HG03571 (cell line): ENCODE results near the gene MYO15B.
"Not testable (repeated sequence)": the region's sequence is repeated elsewhere in the genome, so short reads cannot be mapped to it uniquely, and the experiment has no call there.

Source experiments
- ATAC-seq: cut with Tn5 transposase; IDR thresholded peaks from one replicate; pipeline ENCODE4 v1.9.1; 2021; ENCODE audit not compliant: unreplicated experiment

Gene MYO15B

DNA sequence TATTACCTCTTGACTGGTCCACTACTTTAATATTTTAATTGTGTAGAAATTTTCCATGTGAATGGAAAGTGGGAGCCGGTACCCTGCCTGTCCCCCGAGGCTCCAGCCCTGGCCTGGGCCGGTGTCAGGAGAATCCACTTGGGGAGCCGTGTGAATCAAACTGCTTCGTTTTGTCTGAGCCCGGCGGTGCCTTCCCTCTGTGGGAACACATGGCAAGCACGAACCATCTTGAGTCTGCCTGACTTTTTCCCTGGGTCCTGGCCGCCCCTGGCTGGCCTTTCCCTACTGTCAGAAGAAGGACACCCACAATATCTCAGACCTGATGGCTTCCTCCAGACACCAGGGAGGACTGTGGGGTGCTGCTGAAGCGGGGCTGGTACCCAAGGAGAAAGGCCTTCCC, 12.4 kb upstream of the MYO15B start:
- no peak for ATAC-seq

DNA sequence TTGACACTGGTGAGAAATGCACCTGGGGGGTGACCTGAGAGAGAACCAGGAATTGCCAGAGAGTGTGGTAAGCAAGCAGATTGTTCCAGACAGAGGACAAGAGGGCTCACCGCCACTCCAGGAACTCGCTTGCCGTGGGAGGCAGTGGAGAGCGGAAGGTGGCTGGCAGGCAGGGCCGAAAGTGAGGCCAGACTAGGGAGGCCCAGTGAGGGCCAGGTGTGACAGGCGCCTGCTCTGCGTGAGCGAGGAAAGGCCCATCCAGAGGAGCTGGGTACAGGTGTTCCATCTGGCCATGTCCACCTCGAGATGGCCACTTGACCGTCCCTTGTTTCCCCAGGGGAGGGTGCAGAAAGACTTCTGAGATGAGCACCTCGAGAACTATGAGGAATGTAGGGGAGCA, 11.9 kb upstream of the MYO15B start:
- no peak for ATAC-seq

DNA sequence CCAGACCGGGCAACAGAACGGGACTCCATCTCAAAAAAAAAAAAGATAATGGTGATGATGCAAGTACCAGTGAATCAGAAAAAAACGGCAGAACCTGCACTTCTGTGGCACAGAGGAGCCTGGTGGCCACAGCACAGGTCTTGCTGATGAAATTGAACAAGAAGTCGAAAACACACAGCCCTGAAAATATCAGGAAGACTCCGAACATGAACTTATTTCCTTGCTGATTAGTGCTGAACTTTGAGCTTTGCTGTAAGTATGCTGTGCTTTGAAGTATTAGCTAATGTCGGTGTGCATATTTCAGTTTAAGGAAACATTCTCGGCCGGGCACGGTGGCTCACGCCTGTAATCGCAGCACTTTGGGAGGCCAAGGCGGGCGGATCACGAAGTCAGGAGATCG, 10.9 kb upstream of the MYO15B start:
- no peak for ATAC-seq

DNA sequence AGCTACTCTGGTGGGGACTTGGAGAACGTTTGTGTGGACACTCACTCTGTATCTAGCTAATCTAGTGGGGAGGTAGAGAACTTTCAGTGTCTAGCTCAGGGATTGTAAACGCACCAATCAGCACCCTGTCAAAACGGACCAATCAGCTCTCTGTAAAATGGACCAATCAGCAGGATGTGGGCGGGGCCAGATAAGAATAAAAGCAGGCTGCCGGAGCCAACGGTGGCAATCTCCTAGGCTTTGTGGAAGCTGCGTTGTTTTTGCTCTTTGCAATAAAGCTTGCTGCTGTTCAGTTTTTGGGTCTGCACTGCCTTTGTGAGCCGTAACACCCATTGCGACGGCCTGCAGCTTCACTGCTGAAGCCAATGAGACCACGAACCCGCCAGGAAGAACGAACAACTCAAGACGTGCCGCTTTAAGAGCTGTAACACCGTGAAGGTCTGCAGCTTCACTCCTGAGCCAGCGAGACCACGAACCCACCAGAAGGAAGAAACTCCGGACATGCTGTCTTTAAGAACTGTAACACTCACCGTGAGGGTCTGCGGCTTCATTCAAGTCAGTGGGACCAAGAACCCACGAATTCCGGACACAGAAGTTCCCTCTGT, 6.4 kb upstream of the MYO15B start:
- ATAC-seq: not testable (repeated sequence)

DNA sequence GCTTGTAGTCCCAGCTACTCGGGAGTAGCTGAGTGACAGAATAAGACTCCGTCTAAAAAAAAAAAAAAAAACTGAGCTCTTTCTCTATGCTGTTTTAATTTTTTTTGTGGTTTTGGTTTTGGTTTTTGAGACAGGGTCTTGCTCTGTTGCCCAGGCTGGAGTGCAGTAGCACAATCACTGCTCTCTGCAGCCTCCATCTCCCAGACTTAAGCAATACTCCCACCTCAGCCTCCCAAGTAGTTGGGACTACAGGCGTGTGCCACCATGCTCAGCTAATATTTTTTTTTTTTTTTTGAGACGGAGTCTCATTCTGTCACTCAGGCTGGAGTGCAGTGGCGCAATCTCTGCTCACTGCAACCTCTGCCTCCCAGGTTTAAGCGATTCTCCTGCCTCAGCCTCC, 4.4 kb upstream of the MYO15B start:
- not testable (repeated sequence) for ATAC-seq

DNA sequence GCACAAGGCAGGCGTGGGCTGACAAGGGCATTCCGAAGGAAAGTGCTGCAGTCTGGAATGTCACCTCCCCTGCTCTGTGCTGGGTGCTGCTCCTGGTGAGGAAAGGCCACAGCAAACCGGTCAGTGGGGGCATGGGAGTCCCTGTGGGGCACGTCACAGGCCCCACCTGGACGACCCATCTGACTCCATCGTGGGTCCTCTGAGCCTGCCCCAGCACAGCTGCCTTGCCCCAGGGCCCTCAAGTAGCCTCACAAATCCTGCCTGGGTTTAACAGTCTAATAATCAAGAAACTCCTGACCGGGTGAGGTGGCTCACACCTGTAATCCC, 2.8 kb upstream of the MYO15B start:
- ATAC-seq: no peak

DNA sequence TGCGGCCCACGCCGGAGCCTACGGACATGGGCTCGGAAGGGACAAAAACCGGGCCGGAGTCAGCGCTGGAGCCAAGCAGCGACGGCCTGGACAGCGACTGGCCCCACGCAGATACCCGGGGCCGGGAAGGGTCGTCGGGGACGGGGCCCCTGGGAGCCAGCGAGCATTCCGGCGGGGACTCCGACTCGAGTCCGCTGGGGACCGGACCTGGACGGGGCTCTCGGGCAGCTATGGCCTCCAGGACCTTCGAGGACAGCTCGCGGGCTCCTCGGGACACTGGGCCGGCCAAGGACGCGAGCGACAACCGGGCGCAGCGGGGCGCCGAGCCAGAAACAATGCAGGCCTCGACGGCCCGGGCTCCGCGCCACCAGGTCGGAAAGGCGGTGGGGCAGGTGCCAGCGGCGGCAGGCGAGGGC, 1.0 kb downstream of the MYO15B start:
- ATAC-seq: peak; percentile 27

DNA sequence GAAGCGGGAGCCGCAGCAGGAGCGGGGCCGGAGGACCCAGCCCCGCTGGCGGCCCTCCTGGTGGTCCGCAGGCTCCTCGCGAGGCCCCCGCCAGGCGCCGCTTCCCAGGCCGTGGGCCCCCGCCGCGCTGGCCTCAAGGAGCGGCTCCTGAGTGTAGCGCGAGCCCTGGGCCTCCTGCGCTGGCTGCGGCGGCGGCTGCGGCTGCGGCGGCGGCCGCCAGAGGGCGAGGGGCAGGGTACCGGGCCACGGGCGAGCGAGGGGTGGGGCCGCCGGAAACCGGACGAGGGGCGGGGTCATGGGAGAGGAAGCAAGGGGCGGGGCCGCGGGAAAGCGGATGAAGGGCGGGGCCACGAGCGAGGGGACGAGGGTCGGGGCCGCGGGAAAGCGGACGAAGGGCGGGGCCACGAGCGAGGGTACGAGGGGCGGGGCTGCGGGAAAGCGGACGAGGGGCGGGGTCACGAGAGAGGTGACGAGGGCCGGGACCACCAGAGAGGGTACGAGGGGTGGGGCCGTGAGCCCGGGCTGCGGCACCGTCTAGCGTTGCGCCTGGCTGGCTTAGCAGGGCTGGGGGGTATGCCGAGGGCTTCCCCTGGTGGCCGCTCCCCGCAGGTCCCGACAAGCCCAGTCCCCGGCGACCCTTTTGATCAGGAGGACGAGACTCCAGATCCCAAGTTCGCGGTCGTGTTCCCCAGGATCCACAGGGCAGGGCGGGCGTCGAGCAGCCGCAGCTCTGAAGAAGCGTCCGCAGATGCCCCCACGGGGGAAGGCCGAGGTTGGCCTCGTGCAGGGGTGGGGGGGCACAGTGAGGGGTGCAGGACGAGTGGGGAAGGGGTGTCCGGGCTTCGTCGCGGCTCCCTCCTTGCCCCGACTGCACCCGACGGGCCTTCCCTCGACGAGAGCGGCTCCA, 1.7 kb downstream of the MYO15B start:
- ATAC-seq: peak; percentile 55

DNA sequence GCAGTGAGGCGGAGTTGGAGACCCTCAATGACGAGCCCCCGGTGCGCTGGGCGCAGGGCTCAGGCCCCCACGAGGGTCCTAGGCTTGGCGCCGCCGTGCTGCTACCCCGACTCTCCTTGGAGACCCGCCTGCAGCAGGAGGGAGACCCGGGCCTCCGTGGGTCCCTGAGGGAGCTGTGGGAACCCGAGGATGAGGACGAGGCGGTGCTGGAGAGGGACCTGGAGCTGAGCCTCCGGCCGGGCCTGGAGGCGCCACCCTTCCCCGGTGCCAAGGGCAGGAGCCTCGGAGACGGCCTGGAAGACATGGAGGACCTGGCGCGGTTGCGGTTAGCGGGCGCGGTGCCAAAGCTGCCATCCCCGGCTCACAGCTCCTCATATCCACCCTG, 2.3 kb downstream of the MYO15B start:
- ATAC-seq: no peak

DNA sequence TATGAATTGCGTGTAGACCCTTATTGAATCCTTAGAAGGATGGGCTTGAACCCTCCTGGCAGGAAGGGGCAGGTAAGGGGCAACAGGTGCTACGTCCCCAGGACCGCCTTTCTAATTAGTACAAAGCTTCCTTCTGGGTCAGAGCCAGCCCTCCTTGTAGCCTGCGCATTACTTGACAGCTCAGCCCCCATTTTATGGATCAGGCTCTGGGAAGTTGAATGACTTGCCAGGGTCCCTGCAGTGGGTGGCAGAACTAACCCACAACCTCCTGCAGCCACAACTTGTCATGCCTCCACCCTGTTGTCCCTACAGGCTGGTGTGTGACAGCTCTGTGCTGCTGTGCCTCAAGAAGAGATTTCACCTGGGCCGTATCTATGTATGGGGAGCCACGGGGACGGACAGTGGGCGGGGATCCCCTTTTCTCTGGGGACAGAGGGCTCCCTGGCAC, 2.7 kb downstream of the MYO15B start:
- no peak for ATAC-seq

DNA sequence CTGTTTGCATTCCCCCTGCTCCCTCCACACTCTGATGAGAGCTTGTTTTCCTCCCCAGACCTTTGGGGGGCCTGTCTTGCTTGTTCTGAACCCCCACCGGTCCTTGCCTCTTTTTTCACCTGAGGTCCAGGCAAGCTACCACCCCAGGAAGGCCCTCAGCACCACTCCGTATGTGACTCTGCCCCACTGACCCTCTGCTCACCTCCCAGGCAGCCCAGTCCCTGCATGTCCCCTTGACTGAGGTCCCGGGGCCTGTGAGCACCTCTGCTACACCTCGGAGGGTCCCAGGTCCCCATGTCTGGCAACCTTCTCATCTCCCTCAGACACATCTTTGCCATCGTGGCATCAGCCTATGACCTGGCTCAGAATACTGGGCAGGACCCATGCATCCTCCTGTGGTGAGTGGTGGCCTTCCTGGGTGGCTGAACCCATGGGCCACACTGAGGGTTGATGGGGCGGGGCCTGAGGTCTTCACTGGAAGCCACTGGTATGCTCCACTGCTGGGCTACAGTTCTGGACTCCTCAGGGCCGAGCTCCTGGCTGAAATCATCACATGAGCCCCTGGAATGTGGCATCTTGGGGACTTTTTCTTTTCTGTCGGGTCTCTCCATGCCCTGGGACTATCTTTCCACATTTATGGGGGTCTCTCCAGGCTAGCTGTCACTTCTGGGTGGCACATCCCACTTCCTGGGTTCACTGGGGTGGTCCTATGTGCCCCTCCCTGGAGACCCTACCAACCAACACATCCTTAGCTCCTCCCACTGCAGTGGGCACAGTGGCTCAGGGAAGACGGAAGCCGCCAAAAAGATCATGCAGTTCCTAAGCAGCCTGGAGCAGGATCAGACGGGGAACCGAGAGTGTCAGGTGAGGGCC, 3.5 kb downstream of the MYO15B start:
- no peak for ATAC-seq

DNA sequence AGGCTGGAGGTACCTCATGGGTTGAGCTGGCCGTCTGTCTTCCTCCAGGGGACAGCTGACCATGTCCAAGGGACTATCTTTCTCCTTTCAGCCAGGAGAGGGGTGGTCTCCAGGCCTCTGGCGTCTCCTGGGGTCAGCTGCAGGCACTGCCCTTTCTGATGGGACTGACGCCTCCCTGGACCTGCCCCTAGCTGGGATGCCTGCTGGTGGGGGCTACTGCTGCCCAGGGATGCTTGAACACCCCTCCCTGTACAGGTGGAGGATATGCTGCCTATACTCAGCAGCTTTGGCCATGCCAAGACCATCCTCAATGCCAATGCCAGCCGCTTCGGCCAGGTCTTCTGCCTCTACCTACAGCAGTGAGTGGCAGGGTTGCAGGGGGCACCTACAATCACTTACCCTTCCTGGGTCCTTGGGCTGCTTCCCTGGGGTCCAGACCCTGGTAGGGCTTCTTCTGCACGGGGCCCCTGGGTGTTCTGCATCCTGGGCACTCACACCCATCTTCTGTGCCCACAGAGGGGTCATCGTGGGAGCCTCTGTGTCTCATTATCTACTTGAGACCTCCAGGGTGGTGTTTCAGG, 4.2 kb downstream of the MYO15B start:
- ATAC-seq: no peak

DNA sequence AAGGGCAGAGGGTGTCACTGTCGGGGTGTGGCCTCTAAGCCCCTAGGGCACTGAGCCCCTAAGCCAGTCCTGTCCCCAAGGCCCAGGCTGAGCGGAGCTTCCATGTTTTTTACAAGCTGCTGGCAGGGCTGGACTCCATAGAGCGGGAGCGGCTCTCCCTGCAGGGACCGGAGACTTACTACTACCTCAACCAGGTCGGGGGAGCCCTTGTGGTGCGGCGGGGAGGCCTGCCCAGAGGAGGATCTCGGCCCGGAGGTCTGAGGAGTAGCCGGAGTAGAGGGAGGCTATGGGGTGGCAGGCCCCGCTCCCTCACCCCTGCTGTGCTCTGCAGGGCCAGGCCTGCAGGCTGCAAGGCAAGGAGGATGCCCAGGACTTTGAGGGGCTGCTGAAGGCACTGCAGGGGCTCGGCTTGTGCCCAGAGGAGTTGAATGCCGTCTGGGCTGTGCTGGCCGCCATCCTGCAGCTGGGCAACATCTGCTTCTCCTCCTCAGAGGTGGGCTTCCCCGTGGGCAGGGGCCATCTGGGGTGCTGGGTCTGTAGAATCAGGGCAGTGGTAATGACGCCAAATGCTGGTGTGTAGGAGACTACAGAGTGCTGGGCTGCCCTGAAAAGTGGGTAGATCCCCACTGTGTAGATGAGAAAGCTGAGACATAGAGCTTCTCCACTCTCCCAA, 4.9 kb downstream of the MYO15B start:
- ATAC-seq: no peak

DNA sequence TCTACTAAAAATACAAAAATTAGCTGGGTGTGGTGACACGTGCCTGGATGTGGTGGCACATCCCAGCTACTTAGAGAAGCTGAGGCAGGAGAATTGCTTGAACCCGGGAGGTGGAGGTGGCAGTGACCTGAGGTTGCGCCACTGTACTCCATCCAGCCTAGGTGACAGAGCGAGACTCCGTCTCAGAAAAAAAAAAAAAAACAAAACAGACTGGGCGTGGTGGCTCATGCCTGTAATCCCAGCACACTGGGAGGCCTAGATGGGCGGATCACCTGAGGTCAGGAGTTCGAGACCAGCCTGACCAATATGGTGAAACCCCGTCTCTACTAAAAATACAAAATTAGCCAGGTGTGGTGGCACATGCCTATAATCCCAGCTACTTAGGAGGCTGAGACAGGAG, 5.8 kb downstream of the MYO15B start:
- not testable (repeated sequence) for ATAC-seq

DNA sequence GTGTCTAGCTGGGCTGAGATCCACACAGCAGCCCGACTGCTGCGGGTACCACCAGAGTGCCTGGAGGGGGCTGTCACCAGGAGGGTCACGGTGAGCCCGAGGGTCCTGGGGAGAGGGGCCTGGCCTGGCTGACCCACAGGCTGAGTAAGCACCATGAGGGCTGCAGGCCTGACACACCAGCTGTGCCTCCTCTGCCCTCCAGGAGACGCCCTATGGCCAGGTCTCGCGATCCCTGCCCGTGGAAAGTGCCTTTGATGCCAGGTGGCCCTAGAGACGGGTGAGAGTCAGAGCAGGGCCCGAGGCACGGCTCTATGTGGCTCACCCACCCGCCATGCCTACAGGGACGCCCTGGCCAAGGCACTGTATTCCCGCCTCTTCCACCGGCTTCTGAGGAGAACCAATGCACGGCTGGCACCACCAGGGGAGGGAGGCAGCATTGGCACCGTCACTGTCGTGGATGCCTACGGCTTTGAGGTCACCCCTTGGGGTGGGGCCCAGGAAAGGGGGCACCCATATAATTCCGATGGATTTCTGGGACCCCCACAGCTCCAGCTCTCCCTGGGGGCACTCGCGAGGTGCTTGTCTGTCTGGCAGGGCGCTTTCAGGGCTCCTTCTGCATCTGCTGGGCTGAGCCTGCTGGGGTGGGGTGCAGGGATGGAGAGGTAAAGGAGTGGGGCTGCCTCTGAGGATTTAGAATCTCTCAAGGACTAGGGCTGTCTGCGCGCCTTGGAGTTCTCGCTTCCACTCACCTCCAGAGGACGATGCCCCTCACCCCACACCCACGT, 7.1 kb downstream of the MYO15B start:
- ATAC-seq: no peak

DNA sequence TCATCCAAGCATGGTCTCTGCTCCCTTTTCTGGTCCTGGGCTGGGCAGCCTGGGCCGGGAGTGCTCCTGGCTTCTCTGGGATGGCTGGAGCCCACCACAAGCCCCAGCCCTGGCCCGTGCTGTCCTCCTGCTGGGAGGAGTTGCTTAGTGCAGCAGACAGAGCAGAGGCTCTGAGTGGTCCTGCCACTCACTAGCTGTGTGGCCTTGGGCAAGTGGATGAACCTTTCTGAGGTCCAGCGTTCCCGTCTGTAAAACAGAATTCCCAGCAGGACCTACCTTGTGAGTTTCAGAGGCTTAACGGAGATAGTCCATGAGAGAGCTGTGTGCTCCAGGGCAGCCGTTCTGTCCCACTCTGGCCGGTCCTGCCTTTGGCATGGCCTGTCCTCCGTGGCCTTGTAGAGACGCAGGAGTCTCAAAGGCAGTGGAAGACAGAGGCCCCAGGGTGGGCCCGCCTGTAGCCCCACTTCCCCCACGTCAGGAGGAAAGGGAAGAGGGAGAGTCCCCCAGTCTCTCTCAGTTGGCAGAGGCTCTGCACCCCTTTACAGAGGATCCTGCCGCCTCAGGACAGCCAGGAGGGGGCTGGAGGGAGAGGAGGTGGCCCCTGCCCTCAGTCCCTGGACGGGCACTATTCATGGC, 7.8 kb downstream of the MYO15B start:
- no peak for ATAC-seq

DNA sequence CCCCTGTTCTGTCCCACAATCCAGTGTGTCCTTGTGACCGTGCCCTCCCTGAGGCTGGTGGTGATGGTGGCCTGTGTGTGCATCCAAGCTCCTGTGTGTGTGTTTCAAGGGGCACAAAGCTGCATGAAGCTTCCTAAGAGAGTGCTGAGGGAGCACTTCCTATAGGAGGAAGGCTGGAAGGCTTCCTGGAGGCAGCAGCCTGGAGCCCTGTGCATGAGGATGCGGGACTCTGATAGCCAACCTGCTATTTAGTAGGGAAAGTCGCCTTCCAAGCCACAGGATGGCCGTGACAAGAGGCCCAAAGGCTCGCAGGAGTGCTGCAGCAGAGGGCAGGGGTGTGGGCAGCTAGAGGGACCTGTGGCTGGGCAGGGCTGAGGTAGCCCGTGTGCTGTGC, 8.3 kb downstream of the MYO15B start:
- no peak for ATAC-seq

DNA sequence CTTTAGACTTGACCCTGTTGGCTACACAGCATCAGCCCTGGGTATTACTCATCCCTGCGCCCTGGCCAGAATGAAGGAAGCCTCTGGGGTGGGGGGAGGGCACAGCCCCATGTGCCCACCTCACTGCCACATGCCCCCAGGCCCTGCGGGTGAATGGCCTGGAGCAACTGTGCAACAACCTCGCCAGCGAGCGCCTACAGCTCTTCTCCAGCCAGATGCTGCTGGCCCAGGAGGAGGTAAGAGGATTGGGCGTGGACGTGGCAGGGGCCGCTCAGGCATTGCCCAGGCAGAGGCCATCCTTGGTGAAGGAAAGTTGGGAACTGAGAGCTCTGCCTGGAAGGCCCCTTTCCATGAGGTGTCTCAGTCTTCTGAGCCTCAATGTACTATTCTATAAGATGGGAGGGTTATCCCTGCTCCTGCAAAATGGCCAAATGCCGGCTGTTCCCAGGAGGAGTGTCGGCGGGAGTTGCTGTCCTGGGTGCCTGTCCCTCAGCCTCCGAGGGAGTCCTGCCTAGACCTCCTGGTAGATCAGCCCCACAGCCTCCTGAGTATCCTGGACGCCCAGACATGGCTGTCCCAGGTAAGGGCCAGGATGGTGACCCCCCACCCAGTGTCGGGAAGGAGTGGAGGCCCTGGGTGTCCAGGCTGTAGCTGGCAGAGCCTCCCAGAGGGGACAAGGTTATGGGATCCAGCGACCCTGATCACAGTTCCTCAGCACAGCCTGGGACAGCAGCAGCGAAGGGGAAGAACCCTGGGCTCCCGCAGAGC, 8.9 kb downstream of the MYO15B start:
- no peak for ATAC-seq
